Hepatocyte (in vitro differentiated cells): ENCODE data around the gene PPP5C. TPM values are rescaled to one million over a fixed set of nuclear protein-coding genes. Genes with fewer than 3 reads are reported as not detected.

Source experiments
- polyA plus RNA-seq: library from polyadenylated mRNA; unstranded; fragments of >200 nt; fragmentation: Nextera tagmentation; extraction: Ambion mirVana; gene quantifications from 2 replicates; pipeline ENCODE4 v1.2.1, GENCODE V29; 2016
- small RNA-seq: library from RNA; depleted of rRNA; stranded (forward); fragments of <200 nt; gene quantifications from one replicate; pipeline ENCODE3, GENCODE V24; 2014
- total RNA-seq: library from RNA; depleted of rRNA; stranded (reverse); fragments of >200 nt; gene quantifications from 2 replicates; pipeline ENCODE4 v1.2.3, GENCODE V29; 2014

Gene PPP5C
- total and polyA plus RNA-seq, 2 experiments from 2014 or later = 51.2 to 68.8 TPM

Small RNA genes within 50 kb of the gene (small RNA-seq; reads per million reads assigned to genes)
- not detected for gene RNU6-924P

Other genes starting within 250 kb of the PPP5C start
- 2.1 and 2.6 TPM in 2 replicates for gene IGFL3, start 222.4 kb upstream of the PPP5C start, total RNA-seq
- gene IGFL3, start 222.4 kb upstream of the PPP5C start, polyA plus RNA-seq = 4.7 and 5.5 TPM in 2 replicates
- 12.9 and 15.2 TPM in 2 replicates for gene IGFL2, start 198.8 kb upstream of the PPP5C start, total RNA-seq
- 17.2 and 22.9 TPM in 2 replicates for gene IGFL2, start 198.8 kb upstream of the PPP5C start, polyA plus RNA-seq
- not detected in 2 replicates for gene IGFL1, start 117.3 kb upstream of the PPP5C start, total RNA-seq
- not detected in 2 replicates for gene IGFL1, start 117.3 kb upstream of the PPP5C start, polyA plus RNA-seq
- 54.6 and 56.8 TPM in 2 replicates for gene HIF3A, start 50.0 kb upstream of the PPP5C start, total RNA-seq
- gene HIF3A, start 50.0 kb upstream of the PPP5C start, polyA plus RNA-seq = 145 and 149 TPM in 2 replicates
- gene CCDC8, start 66.5 kb downstream of the PPP5C start, total RNA-seq = 36.4 and 51.7 TPM in 2 replicates
- 46.8 and 55.9 TPM in 2 replicates for gene CCDC8, start 66.5 kb downstream of the PPP5C start, polyA plus RNA-seq
- 0.27 TPM in 1 of 2 replicates, not detected in the other for gene PNMA8C, start 81.8 kb downstream of the PPP5C start, total RNA-seq
- gene PNMA8C, start 81.8 kb downstream of the PPP5C start, polyA plus RNA-seq = not detected in 2 replicates
- gene PNMA8A, start 124.5 kb downstream of the PPP5C start, total RNA-seq = 11.2 and 11.4 TPM in 2 replicates
- 5.5 and 6.4 TPM in 2 replicates for gene PNMA8A, start 124.5 kb downstream of the PPP5C start, polyA plus RNA-seq
- gene PNMA8B, start 148.8 kb downstream of the PPP5C start, total RNA-seq = 0.32 and 1.0 TPM in 2 replicates
- gene PNMA8B, start 148.8 kb downstream of the PPP5C start, polyA plus RNA-seq = 0.50 and 0.57 TPM in 2 replicates